AG09309 (cell line): Measurements from ENCODE around the gene NKAIN4.
"Not testable (repeated sequence)": the region's sequence is repeated elsewhere in the genome, so short reads cannot be mapped to it uniquely, and the experiment has no call there.

Experiments used
- DNase-seq: peaks from one replicate; pipeline ENCODE4 v3.0.0-alpha.2; 2010; ENCODE audit warnings: low read depth
- H3K4me3 ChIP-seq: 2 replicates; pipeline ENCODE4 v1.5.1; 2011; ENCODE audit warnings: mild to moderate bottlenecking, low read depth, low read length, moderate library complexity; ENCODE audit not compliant: control insufficient read depth
- TF ChIP-seq, protein P1 (sequence below): IDR thresholded peaks from 2 replicates; pipeline ENCODE4 v1.5.1; 2011; ENCODE audit warnings: mild to moderate bottlenecking, low read depth, low read length, inconsistent platforms; ENCODE audit not compliant: insufficient read depth, control insufficient read depth; ENCODE audit errors: missing control alignments

NKAIN4 gene

DNA sequence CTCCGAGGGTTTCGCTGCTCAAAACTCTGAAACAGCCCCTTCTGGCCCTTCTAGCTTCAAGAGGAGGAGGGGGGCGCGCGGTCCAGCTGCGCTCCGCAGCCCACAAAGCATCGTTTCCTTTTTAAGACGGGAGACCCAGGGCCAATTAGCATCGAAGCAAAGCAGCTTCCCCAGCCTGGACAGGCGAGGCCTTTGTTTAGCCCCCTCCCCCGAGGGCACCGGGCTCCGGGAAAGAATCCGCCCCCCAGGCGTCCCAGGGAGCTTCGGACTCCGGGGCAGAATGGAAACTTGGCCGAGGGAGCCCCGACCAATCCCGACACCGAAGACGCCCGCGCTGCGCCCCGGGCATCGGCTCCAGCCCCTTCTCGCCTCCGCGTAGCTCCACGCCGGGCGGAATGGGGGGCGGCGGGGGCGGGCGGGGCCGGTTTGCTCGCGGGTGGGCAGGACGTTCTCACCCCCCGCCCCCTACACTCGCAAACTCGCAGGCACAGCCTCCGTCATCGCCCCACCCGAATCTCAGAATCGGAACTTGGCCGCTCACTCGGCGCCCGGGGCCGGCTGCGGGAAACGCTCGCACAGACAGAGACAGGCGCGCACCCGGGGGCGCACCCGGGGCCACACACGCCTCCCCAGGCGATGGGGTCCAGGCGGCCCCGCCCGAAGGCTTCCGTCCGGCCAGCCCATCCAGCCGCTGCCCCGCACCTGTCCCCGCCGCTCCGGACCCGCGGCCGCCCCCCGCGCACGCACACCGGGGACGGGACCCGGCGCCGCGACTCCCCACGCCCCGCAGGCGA, 628 bp downstream of the NKAIN4 start:
- no peak overlapping the region for H3K4me3 ChIP-seq
- no peak for DNase-seq

DNA sequence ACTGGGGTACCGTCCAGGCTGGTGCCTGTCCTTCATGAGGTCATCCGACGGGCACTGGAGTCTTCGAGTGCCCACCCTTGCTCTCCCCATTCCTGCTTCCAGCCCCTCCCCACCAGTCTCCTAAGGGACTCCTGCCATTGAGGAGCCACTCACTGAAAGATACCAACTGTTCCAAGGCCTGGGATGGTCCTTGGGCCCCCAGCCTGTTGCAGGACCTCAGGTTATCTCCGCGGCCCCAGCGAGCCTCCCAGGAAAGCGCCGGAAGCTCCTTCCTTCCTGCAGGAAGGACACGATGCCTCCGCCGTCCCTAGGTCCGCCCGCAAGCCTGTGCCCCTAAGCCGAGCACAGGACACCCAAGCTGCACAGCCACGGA, 1.2 kb downstream of the NKAIN4 start:
- TF ChIP-seq, protein P1, sequence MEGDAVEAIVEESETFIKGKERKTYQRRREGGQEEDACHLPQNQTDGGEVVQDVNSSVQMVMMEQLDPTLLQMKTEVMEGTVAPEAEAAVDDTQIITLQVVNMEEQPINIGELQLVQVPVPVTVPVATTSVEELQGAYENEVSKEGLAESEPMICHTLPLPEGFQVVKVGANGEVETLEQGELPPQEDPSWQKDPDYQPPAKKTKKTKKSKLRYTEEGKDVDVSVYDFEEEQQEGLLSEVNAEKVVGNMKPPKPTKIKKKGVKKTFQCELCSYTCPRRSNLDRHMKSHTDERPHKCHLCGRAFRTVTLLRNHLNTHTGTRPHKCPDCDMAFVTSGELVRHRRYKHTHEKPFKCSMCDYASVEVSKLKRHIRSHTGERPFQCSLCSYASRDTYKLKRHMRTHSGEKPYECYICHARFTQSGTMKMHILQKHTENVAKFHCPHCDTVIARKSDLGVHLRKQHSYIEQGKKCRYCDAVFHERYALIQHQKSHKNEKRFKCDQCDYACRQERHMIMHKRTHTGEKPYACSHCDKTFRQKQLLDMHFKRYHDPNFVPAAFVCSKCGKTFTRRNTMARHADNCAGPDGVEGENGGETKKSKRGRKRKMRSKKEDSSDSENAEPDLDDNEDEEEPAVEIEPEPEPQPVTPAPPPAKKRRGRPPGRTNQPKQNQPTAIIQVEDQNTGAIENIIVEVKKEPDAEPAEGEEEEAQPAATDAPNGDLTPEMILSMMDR: no peak
- DNase-seq: no peak
- H3K4me3 ChIP-seq: no peak overlapping the region

More for the DNA sequence above, 628 bp downstream of the NKAIN4 start:
- TF ChIP-seq, protein P1: no peak

DNA sequence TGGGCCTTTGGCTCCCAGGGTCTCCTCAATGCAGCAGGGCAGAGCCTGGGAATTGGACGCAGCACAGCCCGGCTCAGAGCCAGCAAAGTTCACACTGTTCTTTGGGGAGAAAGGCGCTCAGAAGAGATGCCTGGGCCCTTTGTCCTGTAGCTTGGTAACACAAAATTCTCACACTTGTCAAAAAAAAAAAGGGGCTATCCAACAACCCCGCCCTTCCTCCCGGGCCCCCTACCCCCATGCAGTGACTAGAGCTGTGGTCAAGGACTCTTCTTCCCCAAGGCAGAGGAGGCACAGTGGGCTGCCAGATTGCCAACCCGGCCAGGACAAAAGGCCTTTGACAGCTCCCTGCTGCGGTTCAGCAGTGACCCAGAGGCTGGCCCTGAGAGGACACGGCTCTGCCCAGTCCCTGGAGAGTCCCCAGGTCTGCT, 2.0 kb downstream of the NKAIN4 start:
- DNase-seq: no peak
- H3K4me3 ChIP-seq: no peak overlapping the region
- TF ChIP-seq, protein P1: no peak

DNA sequence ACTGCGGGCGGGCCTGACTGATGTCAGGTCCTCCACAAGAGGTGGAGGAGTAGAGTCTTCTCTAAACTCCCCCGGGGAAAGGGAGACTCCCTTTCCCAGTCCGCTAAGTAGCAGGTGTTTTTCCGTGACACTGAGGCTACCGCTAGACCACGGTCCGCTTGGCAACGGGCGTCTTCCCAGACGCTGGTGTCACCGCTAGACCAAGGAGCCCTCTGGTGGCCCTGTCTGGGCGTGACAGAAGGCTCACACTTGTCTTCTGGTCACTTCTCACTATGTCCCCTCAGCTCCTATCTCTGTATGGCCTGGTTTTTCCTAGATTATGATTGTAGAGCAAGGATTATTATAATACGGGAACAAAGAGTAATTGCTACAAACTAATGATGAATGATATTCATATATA, 2.9 kb downstream of the NKAIN4 start:
- TF ChIP-seq, protein P1: peak; percentile 31
- DNase-seq: not testable (repeated sequence)

DNA sequence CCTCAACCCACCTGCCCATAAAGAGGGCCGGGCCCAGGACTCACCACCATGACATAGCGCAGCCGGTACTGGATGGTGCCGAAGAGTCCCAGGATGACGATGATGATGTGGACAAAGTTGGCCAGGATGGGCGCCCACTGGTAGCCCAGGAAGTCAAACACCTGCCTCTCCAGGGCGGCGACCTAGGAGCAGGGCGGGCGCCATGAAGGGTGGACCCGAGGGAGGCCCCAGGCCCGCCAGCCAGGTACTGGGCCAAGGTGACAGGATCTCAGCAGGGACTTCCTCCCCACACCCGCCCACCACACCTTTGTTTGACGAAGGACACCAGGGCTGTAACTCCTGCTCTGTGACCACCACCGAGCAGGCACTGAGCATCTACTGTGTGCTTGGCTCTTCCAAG, 4.4 kb downstream of the NKAIN4 start:
- TF ChIP-seq, protein P1: no peak
- H3K4me3 ChIP-seq: no peak overlapping the region
- DNase-seq: no peak

More for the DNA sequence above, 2.9 kb downstream of the NKAIN4 start:
- not testable (repeated sequence) for H3K4me3 ChIP-seq

DNA sequence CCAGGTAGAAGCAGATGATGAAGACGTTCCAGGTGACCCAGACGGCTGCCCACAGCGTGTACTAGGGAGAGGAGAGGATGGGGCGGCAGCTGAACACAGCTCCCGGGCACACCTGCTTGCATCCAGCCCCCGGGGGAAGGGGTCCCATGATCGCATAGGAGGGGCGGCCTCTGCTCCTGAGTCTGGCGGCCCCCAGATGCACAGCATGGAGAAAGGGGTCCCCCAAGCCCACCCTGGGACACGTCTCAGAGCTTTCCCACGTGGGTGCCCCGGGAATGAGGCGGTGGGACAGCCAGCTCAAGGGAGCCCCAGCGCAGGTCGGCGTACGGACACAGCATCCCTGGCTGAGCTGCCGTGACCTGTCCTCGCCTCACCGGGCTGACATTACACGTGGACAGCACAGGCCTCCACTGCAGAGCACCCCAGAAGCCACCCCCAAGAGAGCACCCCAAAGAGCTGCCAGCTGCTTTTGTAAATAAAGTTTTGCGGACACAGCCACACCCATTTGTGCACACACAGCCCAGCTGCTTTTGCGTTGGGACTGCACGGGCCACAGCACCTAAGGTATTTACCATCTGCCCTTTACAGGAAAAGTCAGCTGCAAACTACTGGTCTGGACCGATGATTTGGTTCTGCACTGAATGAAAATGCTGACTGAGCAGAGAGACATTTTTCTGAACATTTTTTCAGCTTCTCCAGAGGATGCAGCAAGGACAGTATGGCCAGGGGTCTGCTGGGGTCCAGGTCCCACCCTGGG, 5.2 kb downstream of the NKAIN4 start:
- TF ChIP-seq, protein P1: no peak
- DNase-seq: no peak
- H3K4me3 ChIP-seq: no peak overlapping the region
